HL-60 (cell line): ENCODE results near the gene LSM4.

ENCODE experiments used
- CTCF ChIP-seq: IDR thresholded peaks from one replicate; pipeline ENCODE4 v1.5.1; 2011; ENCODE audit warnings: low read length, control low read depth, inconsistent platforms; ENCODE audit not compliant: insufficient read depth
- REST ChIP-seq: IDR thresholded peaks from 2 replicates; pipeline ENCODE4 v1.6.1; 2012; ENCODE audit warnings: low read depth; ENCODE audit not compliant: insufficient replicate concordance

GRCh38 chr19:18310966-18311365, 11.9 kb downstream of the LSM4 start:
- no peak for TF ChIP-seq CTCF
- no peak for TF ChIP-seq REST
